Superior temporal gyrus (tissue), 1 donor: ENCODE data around the gene TMEM208.

ENCODE experiments used
- DNase-seq: peaks from one replicate; pipeline ENCODE4 v3.0.0-alpha.2; 2016; ENCODE audit errors: extremely low spot score

TMEM208 gene

GRCh38 chr16:67236563-67237395, 9.8 kb downstream of the TMEM208 start:
- no peak for DNase-seq

- no peak for DNase-seq
These were observed 10.7 kb downstream of the TMEM208 start for GRCh38 chr16:67237396-67238277.

- DNase-seq: no peak
These were observed 11.3 kb downstream of the TMEM208 start for GRCh38 chr16:67238278-67238575.

DNA sequence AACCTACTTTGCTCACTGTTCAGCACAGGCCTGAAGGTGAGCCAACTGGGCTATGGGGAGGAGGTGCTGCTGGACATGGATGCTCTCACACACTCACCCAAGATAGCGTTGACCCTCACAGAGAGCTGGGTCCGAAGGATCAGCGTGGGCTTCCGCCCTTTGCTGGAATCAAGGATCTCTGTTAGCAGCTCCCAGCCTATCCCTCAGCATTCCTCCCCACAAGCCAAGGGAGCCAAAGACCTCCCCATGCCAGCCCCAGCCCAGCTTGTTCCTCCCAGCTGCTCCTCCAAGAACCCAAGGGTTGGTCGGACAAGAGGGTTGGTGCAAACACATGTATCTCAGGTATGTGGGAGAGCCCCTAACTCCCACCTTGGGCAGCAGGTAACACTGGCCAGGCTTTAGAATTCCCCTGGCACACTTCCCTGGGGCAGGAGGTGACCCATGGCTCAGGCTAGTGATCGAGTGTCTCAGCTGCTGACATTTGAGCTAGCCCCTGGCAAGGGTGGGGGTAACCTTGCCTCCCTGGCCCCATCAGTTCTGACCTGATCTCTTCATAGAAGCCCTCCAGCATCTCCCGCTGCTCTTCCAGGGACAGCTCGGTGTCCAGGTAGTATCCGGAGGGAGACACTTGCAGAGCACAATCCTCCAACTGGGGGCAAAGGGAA, 12.0 kb downstream of the TMEM208 start:
- no peak for DNase-seq

GRCh38 chr16:67240506-67240905, 13.6 kb downstream of the TMEM208 start:
- DNase-seq: no peak

- no peak for DNase-seq
These were observed 14.3 kb downstream of the TMEM208 start for GRCh38 chr16:67241008-67241900.

DNA sequence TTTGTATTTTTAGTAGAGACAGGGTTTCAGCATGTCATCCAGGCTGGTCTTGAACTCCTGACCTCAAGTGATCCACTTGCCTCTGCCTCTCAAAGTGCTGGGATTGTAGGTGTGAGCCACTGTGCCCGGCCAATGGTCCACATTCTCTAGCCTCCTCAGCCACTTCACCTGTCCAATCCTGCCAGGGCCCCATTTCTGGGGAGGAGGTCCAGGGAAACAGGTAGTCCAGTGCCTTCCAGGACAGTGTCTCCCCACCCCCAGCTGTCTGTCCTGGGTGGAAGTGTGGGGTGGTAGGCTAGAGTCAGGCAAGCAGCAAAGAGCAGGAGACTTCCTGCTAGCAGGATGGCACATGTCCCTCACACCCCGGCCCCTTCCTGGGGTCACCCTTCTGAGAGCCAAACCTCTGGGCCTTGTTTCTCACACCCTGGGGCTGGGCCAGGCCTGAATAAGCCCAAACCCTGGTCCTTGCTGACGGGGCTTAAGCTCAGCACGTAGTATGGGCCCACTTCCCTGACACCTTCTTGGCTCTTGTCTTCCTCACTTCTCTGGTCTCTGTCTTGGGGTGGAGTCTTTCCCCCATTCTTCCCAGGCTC, 15.3 kb downstream of the TMEM208 start:
- DNase-seq: no peak

DNA sequence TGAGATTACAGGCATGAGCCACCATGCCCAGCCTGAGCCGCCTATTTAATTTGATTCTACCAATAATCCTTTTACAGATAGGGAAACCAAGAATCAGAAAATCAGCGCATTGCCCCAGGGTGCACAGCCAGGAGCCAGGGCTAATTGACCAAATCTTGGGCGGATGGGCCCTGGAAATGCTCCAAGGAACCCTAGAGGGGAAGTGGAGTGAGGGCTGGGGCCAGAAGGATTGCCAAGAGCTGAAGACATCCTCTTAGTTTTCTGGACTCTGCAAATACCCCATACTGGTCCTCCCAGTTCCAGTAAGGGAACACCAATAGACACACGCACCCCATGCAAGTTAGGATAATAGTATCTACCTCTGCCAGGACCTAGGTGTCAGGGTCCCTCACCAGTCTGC, 16.6 kb downstream of the TMEM208 start:
- DNase-seq: no peak

- DNase-seq: peak; percentile 35
These were observed 17.7 kb downstream of the TMEM208 start for GRCh38 chr16:67244387-67245185.

- DNase-seq: no peak
These were observed 18.3 kb downstream of the TMEM208 start for GRCh38 chr16:67245186-67245585.

DNA sequence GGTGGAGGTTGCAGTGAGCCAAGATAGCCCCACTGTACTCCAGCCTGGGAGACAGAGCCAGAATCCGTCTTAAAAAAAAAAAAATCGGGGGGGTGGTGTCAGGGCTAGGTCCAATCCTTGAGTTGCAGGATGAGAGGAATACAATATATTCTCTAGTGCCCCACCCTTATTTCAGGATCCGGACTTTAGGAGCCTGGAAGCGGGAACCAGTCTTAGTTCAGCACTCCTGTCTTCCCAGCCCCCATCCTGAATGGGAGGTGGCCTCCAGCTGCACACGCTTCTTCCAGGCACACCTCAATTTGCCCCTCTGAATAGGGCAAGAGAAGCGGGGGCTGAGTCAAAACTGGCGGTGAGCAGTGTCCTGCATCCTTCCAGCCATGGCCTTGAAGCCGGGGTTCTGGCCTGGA, 18.7 kb downstream of the TMEM208 start:
- DNase-seq: peak; percentile 12

DNA sequence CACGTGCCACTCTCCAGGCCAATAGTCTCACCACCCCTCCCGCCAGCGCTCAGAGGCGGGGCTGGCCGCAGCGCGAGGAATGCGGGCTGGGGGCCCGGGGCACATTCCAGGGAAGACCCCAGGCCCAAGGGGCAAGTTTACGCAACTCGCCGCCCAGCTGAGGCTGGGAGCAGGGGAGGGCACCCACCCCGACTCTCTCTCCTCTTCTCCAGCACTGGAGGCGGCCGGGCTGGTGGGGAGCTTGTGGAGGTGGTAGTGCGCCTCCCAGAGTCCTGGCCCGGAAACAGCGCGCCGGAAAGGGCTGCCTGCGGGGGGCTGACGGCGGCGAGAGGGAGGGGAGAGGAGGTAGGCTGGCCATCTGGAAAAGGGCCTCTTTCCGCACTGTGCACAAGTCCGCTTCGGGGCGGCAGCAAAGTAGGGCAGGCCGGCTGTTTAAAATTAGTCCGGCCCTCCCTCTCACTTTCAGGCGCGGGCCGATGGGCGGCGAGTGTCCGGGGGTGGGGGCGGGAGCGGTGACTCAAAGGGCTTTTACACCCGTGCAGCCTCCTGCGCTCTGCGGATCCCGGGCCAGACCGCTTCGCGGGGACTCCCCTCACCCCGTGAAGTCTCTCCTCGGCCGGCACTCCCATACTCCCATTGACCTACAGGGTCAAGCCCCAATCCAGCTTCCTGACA, 19.3 kb downstream of the TMEM208 start:
- DNase-seq: peak; percentile 31

DNA sequence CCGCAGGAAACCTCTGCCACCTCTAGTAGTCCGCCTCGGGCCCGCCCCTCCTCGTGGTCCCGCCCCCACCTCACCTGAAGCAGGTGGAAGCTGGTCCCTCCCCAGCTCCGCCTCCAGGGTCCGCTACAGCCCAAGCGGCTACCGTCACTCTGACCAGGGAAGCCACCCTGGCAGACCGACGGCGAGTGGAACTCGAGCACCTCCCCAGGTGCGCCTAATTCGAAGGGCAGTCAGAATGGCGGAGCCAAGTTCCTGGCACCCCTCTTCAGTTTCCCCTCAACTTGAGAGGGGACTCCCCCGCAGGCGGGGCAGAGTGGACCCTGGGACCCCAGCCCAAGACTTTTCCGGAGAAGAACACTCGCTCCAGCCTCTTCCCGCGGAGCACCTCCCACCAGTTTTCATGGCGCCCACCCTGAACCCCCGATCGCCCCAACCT, 19.8 kb downstream of the TMEM208 start:
- DNase-seq: no peak

DNA sequence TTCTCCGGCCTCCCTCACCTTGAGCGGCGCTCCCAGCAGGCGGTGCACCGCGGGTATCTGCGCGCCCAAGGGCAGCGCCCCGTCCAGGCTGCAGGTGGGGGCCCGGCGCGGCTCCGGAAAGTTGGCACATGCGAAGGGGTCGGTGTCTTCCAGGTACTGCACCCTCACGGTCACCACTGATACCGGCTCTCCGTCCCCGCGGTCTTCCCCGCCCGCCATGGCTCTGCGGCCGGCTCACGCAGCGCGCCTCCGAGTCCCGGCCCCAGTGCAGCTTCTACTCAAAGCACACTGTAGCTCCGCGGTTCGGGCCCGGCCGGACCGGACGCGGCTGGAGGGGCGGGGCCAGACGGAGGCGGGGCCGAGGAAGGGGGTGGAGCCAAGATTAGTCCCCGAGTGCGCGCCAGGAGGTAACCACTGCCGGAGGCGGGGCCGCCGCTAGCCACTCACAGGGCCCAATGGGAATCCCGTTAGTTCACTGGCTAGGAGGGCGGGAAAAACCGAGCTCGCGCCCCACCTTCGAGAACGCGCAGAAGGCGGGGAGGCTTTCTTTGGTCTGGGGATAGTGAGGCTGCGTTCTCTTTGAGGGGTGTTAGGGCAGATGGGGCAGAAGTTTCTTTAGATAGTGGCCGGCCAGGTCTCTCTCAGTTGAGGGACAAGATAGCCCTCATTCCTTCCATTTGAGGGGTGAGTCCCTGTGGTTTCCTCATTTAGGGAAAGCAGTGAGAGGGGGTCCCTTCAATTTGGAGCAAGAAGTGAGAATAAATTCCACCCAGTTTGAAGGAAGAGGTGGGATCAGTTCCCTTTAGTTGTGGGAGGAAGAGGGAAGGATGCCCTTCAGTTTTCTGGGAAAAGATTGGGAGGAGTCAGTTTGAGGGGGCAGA, 20.5 kb downstream of the TMEM208 start, which contains the start of gene FHOD1:
Gene FHOD1 (minus strand): TSS at position 290 of the 881 bp plus-strand sequence. CDS start 71 bp downstream, at position 219.
- DNase-seq: peak; percentile 89

- no peak for DNase-seq
These were observed 21.1 kb downstream of the TMEM208 start for GRCh38 chr16:67248073-67248400.

DNA sequence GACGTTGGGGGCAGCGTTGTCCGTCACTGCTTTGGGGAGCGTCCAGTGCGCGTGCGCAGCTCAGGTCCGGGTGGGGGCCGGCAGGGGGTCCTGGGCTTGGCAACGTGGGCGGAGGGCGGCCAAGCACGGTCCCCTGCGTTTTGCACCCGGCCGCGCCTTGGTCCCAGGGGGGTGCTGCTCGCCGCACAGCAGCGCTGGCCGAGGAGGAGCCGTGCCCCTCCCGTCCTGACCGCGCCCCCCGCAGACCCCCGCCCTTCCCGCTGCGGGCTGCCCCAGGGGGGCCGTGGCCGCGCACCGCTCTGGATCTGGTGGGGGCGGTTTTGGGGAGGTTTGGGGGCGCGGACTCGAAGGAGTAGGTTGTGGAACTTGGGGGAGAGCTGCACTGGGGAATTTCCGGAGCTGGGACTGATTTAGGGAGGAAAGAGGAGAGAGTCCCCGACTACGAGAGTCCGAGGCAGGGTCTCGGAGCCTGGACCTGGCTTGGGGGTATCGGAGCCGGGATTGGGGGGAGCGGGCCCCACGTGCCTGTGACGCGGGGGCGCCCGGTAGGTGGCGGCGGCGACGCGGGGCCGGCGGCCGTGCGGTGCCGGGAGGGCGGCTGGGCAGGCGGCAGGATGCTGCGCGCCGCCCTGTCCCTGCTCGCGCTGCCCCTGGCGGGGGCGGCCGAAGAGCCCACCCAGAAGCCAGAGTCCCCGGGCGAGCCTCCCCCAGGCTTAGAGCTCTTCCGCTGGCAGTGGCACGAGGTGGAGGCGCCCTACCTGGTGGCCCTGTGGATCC, 21.7 kb downstream of the TMEM208 start, which contains the start of gene SLC9A5:
Gene SLC9A5 (plus strand): TSS at position 579 of the 777 bp plus-strand sequence. CDS start 36 bp downstream, at position 615.
- DNase-seq: no peak
